ENCODE results near the gene BAAT.

BAAT gene

GRCh38 chr9:101397746-101398067 lies 12.9 kb upstream of the BAAT start:
- Histone ChIP-seq H3K4me1 (ENCODE audit: insufficient read depth, low read length) (peaks cover 5% of the 10 kb centered on the region; the same call in 1 of the 2 replicates), H3K9ac (ENCODE audit: low read depth, low read length) (peak overlapping the region; percentile 87), H3K27ac (ENCODE audit: low read length) (peak overlapping the region; percentile 44), H3K9me3 (ENCODE audit: insufficient read depth, low read depth, low read length) (peaks cover 17% of the 10 kb centered on the region), H3K4me3 (ENCODE audit: low read length) (peak overlapping the region; percentile 81), H3K36me3 (ENCODE audit: insufficient read depth, low read depth, low read length) (peaks cover 53% of the 10 kb centered on the region), H3K27me3 (ENCODE audit: insufficient read depth, low read length) (no peaks in the 10 kb centered on the region)

- Histone ChIP-seq H3K36me3 (ENCODE audit: insufficient read depth, low read depth, low read length) (peaks cover 41% of the 10 kb centered on the region), H3K27ac (ENCODE audit: low read length) (no peak overlapping the region), H3K27me3 (ENCODE audit: insufficient read depth, low read length) (no peaks in the 10 kb centered on the region), H3K9me3 (ENCODE audit: insufficient read depth, low read depth, low read length) (peaks cover 17% of the 10 kb centered on the region), H3K4me3 (ENCODE audit: low read length) (no peak overlapping the region), H3K9ac (ENCODE audit: low read depth, low read length) (no peak overlapping the region), H3K4me1 (ENCODE audit: insufficient read depth, low read length) (peaks cover 2% of the 10 kb centered on the region; the same call in 1 of the 2 replicates)
Measured at GRCh38 chr9:101394687-101395086, 9.9 kb upstream of the BAAT start.

GRCh38 chr9:101393135-101393534 lies 8.3 kb upstream of the BAAT start:
- no peak overlapping the region for H3K4me3 ChIP-seq (ENCODE audit: low read length)
- H3K4me1 ChIP-seq (ENCODE audit: insufficient read depth, low read length): no peaks in the 10 kb centered on the region
- peaks cover 54% of the 10 kb centered on the region for H3K36me3 ChIP-seq (ENCODE audit: insufficient read depth, low read depth, low read length)
- no peaks in the 10 kb centered on the region for H3K27me3 ChIP-seq (ENCODE audit: insufficient read depth, low read length)
- no peak overlapping the region for H3K27ac ChIP-seq (ENCODE audit: low read length)
- peaks cover 17% of the 10 kb centered on the region for H3K9me3 ChIP-seq (ENCODE audit: insufficient read depth, low read depth, low read length)
- H3K9ac ChIP-seq (ENCODE audit: low read depth, low read length): no peak overlapping the region

- Histone ChIP-seq H3K4me3 (ENCODE audit: low read length) (no peak overlapping the region), H3K4me1 (ENCODE audit: insufficient read depth, low read length) (peaks cover 5% of the 10 kb centered on the region; the same call in 1 of the 2 replicates), H3K36me3 (ENCODE audit: insufficient read depth, low read depth, low read length) (peaks cover 43% of the 10 kb centered on the region), H3K27ac (ENCODE audit: low read length) (no peak overlapping the region), H3K9ac (ENCODE audit: low read depth, low read length) (no peak overlapping the region), H3K9me3 (ENCODE audit: insufficient read depth, low read depth, low read length) (peaks cover 14% of the 10 kb centered on the region), H3K27me3 (ENCODE audit: insufficient read depth, low read length) (no peaks in the 10 kb centered on the region)
Measured at GRCh38 chr9:101388507-101388993, 3.7 kb upstream of the BAAT start.

- H3K4me1 ChIP-seq (ENCODE audit: insufficient read depth, low read length): peaks cover 7% of the 10 kb centered on the region; the same call in 1 of the 2 replicates
- peaks cover 43% of the 10 kb centered on the region for H3K36me3 ChIP-seq (ENCODE audit: insufficient read depth, low read depth, low read length)
- no peak overlapping the region for H3K4me3 ChIP-seq (ENCODE audit: low read length)
- H3K9me3 ChIP-seq (ENCODE audit: insufficient read depth, low read depth, low read length): peaks cover 11% of the 10 kb centered on the region; the same call in 1 of the 2 replicates
- H3K27ac ChIP-seq (ENCODE audit: low read length): no peak overlapping the region
- H3K9ac ChIP-seq (ENCODE audit: low read depth, low read length): no peak overlapping the region
- no peaks in the 10 kb centered on the region for H3K27me3 ChIP-seq (ENCODE audit: insufficient read depth, low read length)
Measured at GRCh38 chr9:101387871-101388506, 3.2 kb upstream of the BAAT start.

- Histone ChIP-seq H3K9ac (ENCODE audit: low read depth, low read length) (no peak overlapping the region), H3K4me3 (ENCODE audit: low read length) (no peak overlapping the region), H3K36me3 (ENCODE audit: insufficient read depth, low read depth, low read length) (peaks cover 17% of the 10 kb centered on the region; the same call in 1 of the 2 replicates), H3K9me3 (ENCODE audit: insufficient read depth, low read depth, low read length) (peaks cover 11% of the 10 kb centered on the region; the same call in 1 of the 2 replicates), H3K27me3 (ENCODE audit: insufficient read depth, low read length) (no peaks in the 10 kb centered on the region), H3K27ac (ENCODE audit: low read length) (no peak overlapping the region), H3K4me1 (ENCODE audit: insufficient read depth, low read length) (peaks cover 7% of the 10 kb centered on the region; the same call in 1 of the 2 replicates)
Measured at GRCh38 chr9:101383361-101383760, 1.4 kb downstream of the BAAT start.

GRCh38 chr9:101381833-101382342 lies 2.9 kb downstream of the BAAT start:
- Histone ChIP-seq H3K4me1 (ENCODE audit: insufficient read depth, low read length) (peaks cover 7% of the 10 kb centered on the region; the same call in 1 of the 2 replicates), H3K9ac (ENCODE audit: low read depth, low read length) (no peak overlapping the region), H3K36me3 (ENCODE audit: insufficient read depth, low read depth, low read length) (peaks cover 4% of the 10 kb centered on the region; the same call in 1 of the 2 replicates), H3K4me3 (ENCODE audit: low read length) (no peak overlapping the region), H3K27me3 (ENCODE audit: insufficient read depth, low read length) (no peaks in the 10 kb centered on the region), H3K27ac (ENCODE audit: low read length) (no peak overlapping the region), H3K9me3 (ENCODE audit: insufficient read depth, low read depth, low read length) (peaks cover 11% of the 10 kb centered on the region; the same call in 1 of the 2 replicates)

GRCh38 chr9:101381118-101381517 lies 3.7 kb downstream of the BAAT start:
- H3K9ac ChIP-seq (ENCODE audit: low read depth, low read length): no peak overlapping the region
- H3K4me3 ChIP-seq (ENCODE audit: low read length): no peak overlapping the region
- H3K27me3 ChIP-seq (ENCODE audit: insufficient read depth, low read length): no peaks in the 10 kb centered on the region
- peaks cover 7% of the 10 kb centered on the region; the same call in 1 of the 2 replicates for H3K4me1 ChIP-seq (ENCODE audit: insufficient read depth, low read length)
- H3K36me3 ChIP-seq (ENCODE audit: insufficient read depth, low read depth, low read length): no peaks in the 10 kb centered on the region; the same call in 1 of the 2 replicates
- H3K9me3 ChIP-seq (ENCODE audit: insufficient read depth, low read depth, low read length): peaks cover 9% of the 10 kb centered on the region; the same call in 1 of the 2 replicates
- H3K27ac ChIP-seq (ENCODE audit: low read length): no peak overlapping the region

GRCh38 chr9:101380295-101380694 lies 4.5 kb downstream of the BAAT start:
- H3K27ac ChIP-seq (ENCODE audit: low read length): no peak overlapping the region
- H3K27me3 ChIP-seq (ENCODE audit: insufficient read depth, low read length): no peaks in the 10 kb centered on the region
- H3K36me3 ChIP-seq (ENCODE audit: insufficient read depth, low read depth, low read length): no peaks in the 10 kb centered on the region; the same call in 1 of the 2 replicates
- peaks cover 7% of the 10 kb centered on the region; the same call in 1 of the 2 replicates for H3K4me1 ChIP-seq (ENCODE audit: insufficient read depth, low read length)
- no peak overlapping the region for H3K4me3 ChIP-seq (ENCODE audit: low read length)
- H3K9ac ChIP-seq (ENCODE audit: low read depth, low read length): no peak overlapping the region
- H3K9me3 ChIP-seq (ENCODE audit: insufficient read depth, low read depth, low read length): peaks cover 5% of the 10 kb centered on the region; the same call in 1 of the 2 replicates

- H3K9ac ChIP-seq (ENCODE audit: low read depth, low read length): no peak overlapping the region
Measured at GRCh38 chr9:101376111-101376848, 8.5 kb downstream of the BAAT start.

GRCh38 chr9:101375546-101375945 lies 9.3 kb downstream of the BAAT start:
- Histone ChIP-seq H3K9ac (ENCODE audit: low read depth, low read length) (no peak overlapping the region), H3K36me3 (ENCODE audit: insufficient read depth, low read depth, low read length) (no peaks in the 10 kb centered on the region), H3K27ac (ENCODE audit: low read length) (no peak overlapping the region), H3K4me3 (ENCODE audit: low read length) (no peak overlapping the region), H3K4me1 (ENCODE audit: insufficient read depth, low read length) (no peaks in the 10 kb centered on the region), H3K9me3 (ENCODE audit: insufficient read depth, low read depth, low read length) (no peaks in the 10 kb centered on the region), H3K27me3 (ENCODE audit: insufficient read depth, low read length) (no peaks in the 10 kb centered on the region)

More at GRCh38 chr9:101376111-101376848, 8.5 kb downstream of the BAAT start:
- Histone ChIP-seq H3K27ac (ENCODE audit: low read length) (no peak overlapping the region), H3K36me3 (ENCODE audit: insufficient read depth, low read depth, low read length) (no peaks in the 10 kb centered on the region), H3K27me3 (ENCODE audit: insufficient read depth, low read length) (no peaks in the 10 kb centered on the region), H3K9me3 (ENCODE audit: insufficient read depth, low read depth, low read length) (no peaks in the 10 kb centered on the region), H3K4me3 (ENCODE audit: low read length) (no peak overlapping the region), H3K4me1 (ENCODE audit: insufficient read depth, low read length) (no peaks in the 10 kb centered on the region)
